Adrenal gland (tissue), 12 donors: Measurements from ENCODE around the gene PRELID1. TPM values are rescaled to one million over a fixed set of nuclear protein-coding genes. Genes with fewer than 3 reads are reported as not detected.

Source experiments
- DNase-seq, 7 donors: peaks; one replicate each; pipeline ENCODE4 v3.0.0-alpha.2; 2019 to 2020
- H3K27ac ChIP-seq, 5 donors: fragments of 200-600 bp; sonication (generic) in 4 of 5; 1 replicate in 3 of 5; 2 replicates in 2 of 5; pipeline versions ENCODE4 v1.5.1 to v1.8.0; 2016 to 2020; ENCODE audit warnings: mild to moderate bottlenecking in 1 of 5
- H3K27me3 ChIP-seq: fragments of 200-600 bp; 2 replicates; pipeline ENCODE4 v1.8.0; 2021
- H3K36me3 ChIP-seq, 2 donors: fragments of 200-600 bp; replicated peaks in 1 of 2; 1 replicate in 1 of 2; 2 replicates in 1 of 2; pipeline versions ENCODE4 v1.5.1 to v1.8.0; 2018 to 2022
- H3K4me1 ChIP-seq, 2 donors: fragments of 200-600 bp; replicated peaks in 1 of 2; 1 replicate in 1 of 2; 2 replicates in 1 of 2; pipeline versions ENCODE4 v1.5.1 to v1.8.0; 2018 to 2021
- H3K4me3 ChIP-seq, 4 donors: fragments of 200-600 bp; sonication (generic) in 3 of 4; one replicate each; pipeline ENCODE4 v1.5.1; 2016 to 2018
- H3K9me3 ChIP-seq, 3 donors: fragments of 200-600 bp; sonication (generic) in 1 of 3; replicated peaks in 1 of 3; 1 replicate in 2 of 3; 2 replicates in 1 of 3; pipeline versions ENCODE4 v1.5.1 to v1.8.0; 2016 to 2021
- CTCF ChIP-seq, 6 experiments: fragments of 450-650 bp in 4 of 6; fragments of 200-600 bp in 2 of 6; sonication (generic) in 1 of 6; IDR thresholded peaks; 1 replicate in 5 of 6; 2 replicates in 1 of 6; pipeline versions ENCODE4 v1.5.1 to v1.8.0; 2016 to 2021; ENCODE audit warnings: antibody characterized with exemption in 6 of 6, mild to moderate bottlenecking in 2 of 6, moderate library complexity in 1 of 6
- POLR2A ChIP-seq, 2 donors: fragments of 450-650 bp; IDR thresholded peaks; one replicate each; pipeline ENCODE4 v1.6.1; 2017; ENCODE audit warnings: antibody characterized with exemption in 2 of 2, mild to moderate bottlenecking in 2 of 2, moderate library complexity in 1 of 2
- WGBS, 4 donors: extraction: QIAGEN DNeasy Blood & Tissue Kit in 2 of 4; methylation state at CpG; one replicate each; pipeline versions ENCODE4 v1.1.5 to v1.1.7; 2013 to 2017; 5-methylcytosine and 5-hydroxymethylcytosine counted together
- intact Hi-C, 2 donors: fragments of 100-400 bp; cut with DNase I; formaldehyde crosslinking; loops; one replicate each; pipeline versions ENCODE4 v1.14.1 to v1.15.0; 2022 to 2023
- polyA plus RNA-seq, 3 donors: library from polyadenylated mRNA; stranded (reverse); fragments of 200-250 nt in 2 of 3; fragments of 350-450 nt in 1 of 3; fragmentation: Illumina TruSeq in 1 of 3; extraction: RNeasy Lipid Tissue Mini Kit (QIAGEN cat#74804) in 1 of 3; gene quantifications; one replicate each; pipeline ENCODE4 v1.2.3, GENCODE V29; 2013 to 2014
- total RNA-seq, 9 donors: library from RNA; depleted of rRNA in 4 of 9; stranded (reverse); fragments of >200 nt in 4 of 9; fragments of 120-200 nt in 1 of 9; fragmentation: NEBNext Ultra II Directional in 1 of 9; extraction: Animal tissue kit (Norgen Biotek cat#: 25700) in 1 of 9; gene quantifications; one replicate each; pipeline versions ENCODE4 v1.1.0 to v1.2.4, GENCODE V29; 2013 to 2023
- donor health status: healthy with polysubstance abuse.
- donor health status: Bipolar disorder and iron deficiency.
- donor health status: DM: yes; HTN: yes; CAD: no.
- donor health status: DM: no; HTN: no; CAD: no.
- donor health status: DM: no; HTN: no; CAD: no.
- donor health status: DM: yes; HTN: yes; CAD: no.

Gene PRELID1
- total and polyA plus RNA-seq, 12 donors: 52.3 to 217 (median 122) TPM

GRCh38 chr5:177300951-177301350, 2.6 kb upstream of the PRELID1 start:
- TF ChIP-seq POLR2A (IDR thresholded peaks at IDR 0.05) (no peak), CTCF (IDR thresholded peaks at IDR 0.05) (no peak)
- no peaks in the 10 kb centered on the region for H3K27me3 ChIP-seq
- peaks cover 0 to 28% of the 10 kb centered on the region in 2 donors for H3K36me3 ChIP-seq
- H3K9me3 ChIP-seq: no peaks in the 10 kb centered on the region
- peak overlapping the region in 2 of 5 donors; percentile 77 to 89 for H3K27ac ChIP-seq
- H3K4me1 ChIP-seq: peaks cover 24 to 48% of the 10 kb centered on the region in 2 donors
- no peak for DNase-seq
- H3K4me3 ChIP-seq: no peak overlapping the region
- intact Hi-C loops: loop anchor here in 1 of 2 donors (10.0 kb wide), 1 partner anchor 166 kb away; the partner anchor contains the start of gene NSD1
- WGBS, 4 donors: 86 to 94% (median 90%) methylated on average over 2 of the region's 2 CpGs

- TF ChIP-seq POLR2A (IDR thresholded peaks at IDR 0.05): no peak
- TF ChIP-seq CTCF (IDR thresholded peaks at IDR 0.05): no peak
- intact Hi-C loops: loop anchor here in 1 of 2 donors (10.0 kb wide), 1 partner anchor 167 kb away; the partner anchor contains the start of gene NSD1
- Histone ChIP-seq H3K4me3 (no peak overlapping the region), H3K9me3 (no peaks in the 10 kb centered on the region), H3K27me3 (no peaks in the 10 kb centered on the region), H3K4me1 (peaks cover 24 to 41% of the 10 kb centered on the region in 2 donors), H3K27ac (peak overlapping the region in 3 of 5 donors; percentile 13 to 89 (median 77)), H3K36me3 (peaks cover 0 to 28% of the 10 kb centered on the region in 2 donors)
- WGBS, 4 donors: 26 to 61% (median 54%) methylated on average over 4 to 7 of the region's 7 CpGs
- DNase-seq: peak in 6 of 7 donors; percentile 66 to 84 (median 79)
Measured at GRCh38 chr5:177301503-177302165, 2.0 kb upstream of the PRELID1 start.

- Histone ChIP-seq H3K36me3 (peaks cover 0 to 31% of the 10 kb centered on the region in 2 donors), H3K27ac (peak overlapping the region in 3 of 5 donors; percentile 69 to 89 (median 77)), H3K4me3 (peak overlapping the region in 2 of 4 donors; percentile 91 to 96), H3K9me3 (no peaks in the 10 kb centered on the region), H3K27me3 (no peaks in the 10 kb centered on the region), H3K4me1 (peaks cover 24 to 39% of the 10 kb centered on the region in 2 donors)
- intact Hi-C loops: loop anchor here in 1 of 2 donors (10.0 kb wide), 1 partner anchor 168 kb away; the partner anchor contains the start of gene NSD1
- no peak for TF ChIP-seq POLR2A (IDR thresholded peaks at IDR 0.05)
- no peak for TF ChIP-seq CTCF (IDR thresholded peaks at IDR 0.05)
- DNase-seq: no peak
- WGBS, 4 donors: 36 to 56% (median 41%) methylated on average over 15 to 24 of the region's 24 CpGs
Measured at GRCh38 chr5:177302354-177303110, 1.1 kb upstream of the PRELID1 start.

GRCh38 chr5:177303925-177304391, 359 bp downstream of the PRELID1 start:
- Histone ChIP-seq H3K9me3 (no peaks in the 10 kb centered on the region), H3K27ac (peak overlapping the region in 4 of 5 donors; percentile 65 to 89 (median 73)), H3K27me3 (no peaks in the 10 kb centered on the region), H3K36me3 (peaks cover 0 to 31% of the 10 kb centered on the region in 2 donors), H3K4me1 (peaks cover 24 to 39% of the 10 kb centered on the region in 2 donors), H3K4me3 (peak overlapping the region; percentile 83 to 98 (median 94))
- WGBS, 4 donors: 0 to 1% (median 0%) methylated on average over 9 to 25 of the region's 25 CpGs
- no peak for DNase-seq
- TF ChIP-seq CTCF (IDR thresholded peaks at IDR 0.05) (no peak), POLR2A (IDR thresholded peaks at IDR 0.05) (no peak)
- intact Hi-C loops: loop anchor here in 1 of 2 donors (10.0 kb wide), 1 partner anchor 169 kb away; the partner anchor contains the start of gene NSD1
